Measurements from ENCODE around the gene RBM5. TPM values are rescaled to one million over a fixed set of nuclear protein-coding genes. Genes with fewer than 3 reads are reported as not detected.

The RBM5 gene
- total RNA-seq, 2 experiments from 2014 or later, result 124 to 129 TPM

DNA sequence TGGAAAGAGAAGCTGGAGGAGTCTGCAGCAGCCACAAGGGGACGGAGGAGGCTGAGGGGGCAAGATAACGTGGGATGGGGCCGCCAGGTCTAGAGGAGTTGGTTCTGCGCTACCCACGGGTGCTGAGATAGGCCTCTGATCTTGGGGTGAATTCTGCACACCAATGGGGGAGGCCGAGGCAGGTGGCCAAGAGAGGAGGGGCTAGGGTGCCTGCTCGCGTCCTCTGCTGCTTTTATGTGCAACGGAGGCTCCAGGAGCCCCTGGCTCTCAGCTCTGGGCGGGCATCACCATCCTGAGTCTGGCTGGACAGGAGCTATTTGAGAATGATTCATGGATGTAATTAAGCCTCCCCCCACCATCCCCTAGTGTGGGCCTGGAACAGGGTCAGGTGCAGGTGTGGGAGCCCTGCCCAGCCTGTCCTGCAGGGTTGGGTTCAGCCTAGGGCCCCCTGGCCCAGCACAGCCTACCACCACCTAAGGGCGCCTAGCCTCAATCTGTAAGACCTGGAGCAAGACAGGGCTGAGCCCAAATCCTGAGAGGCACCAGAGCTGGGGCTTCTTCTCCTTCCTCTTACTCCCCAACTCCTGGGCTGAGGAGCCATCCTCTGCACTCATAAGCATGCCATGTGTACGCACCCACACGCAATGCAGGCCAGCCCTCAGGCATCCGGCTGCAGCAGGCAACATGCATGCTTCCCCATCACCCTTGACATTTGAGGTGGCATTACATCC, 34.1 kb downstream of the RBM5 start:
- Mint-ChIP-seq H3K4me1 (ENCODE audit: low read depth) (no peaks in the 10 kb centered on the region), H3K36me3 (ENCODE audit: low read depth) (peaks cover 9% of the 10 kb centered on the region), H3K9me3 (no peaks in the 10 kb centered on the region), H3K27ac (no peak overlapping the region), H3K4me3 (no peak overlapping the region), H3K27me3 (ENCODE audit: low read depth) (no peaks in the 10 kb centered on the region)
- DNase-seq, result no peak
- intact Hi-C loops (cut with micrococcal nuclease), result no loop called here
- CTCF ChIA-PET, result interaction anchor here (0.6 to 3.3 kb wide), 8 partner anchors 15 to 148 kb away, joined by 3 to 13 read pairs (median 4); partner anchors contain the start of gene GNAT1

DNA sequence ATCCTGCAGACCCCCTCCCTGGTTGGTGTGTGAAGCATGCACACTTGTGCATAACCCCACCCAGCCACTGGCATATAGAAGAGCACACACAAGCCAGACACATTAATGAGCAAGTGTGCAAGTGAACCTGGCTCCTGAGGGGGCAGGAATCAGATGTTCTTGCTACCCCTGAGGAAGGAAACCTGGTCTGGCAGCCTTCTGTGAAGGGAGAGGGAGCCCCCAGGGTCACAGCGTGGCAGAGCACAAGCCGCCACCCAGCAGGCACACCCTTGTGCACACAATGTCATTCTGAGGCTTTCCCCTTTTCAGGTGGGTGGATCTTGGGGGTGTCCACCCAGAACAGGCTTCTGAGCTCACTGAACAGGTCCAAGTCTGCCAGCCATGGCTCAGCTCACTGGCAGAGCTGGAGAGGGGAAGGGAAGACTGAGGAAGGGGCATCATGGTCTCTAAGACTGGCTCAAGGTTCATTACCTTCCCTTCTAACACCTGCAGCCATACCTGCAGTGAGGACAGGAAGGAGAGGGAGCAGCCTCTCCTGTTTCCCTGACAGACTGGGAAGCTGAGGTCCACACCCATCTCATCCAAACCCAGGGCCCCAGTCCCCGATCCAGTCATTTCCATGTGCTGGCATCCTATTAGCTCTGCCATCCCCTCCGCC, 34.8 kb downstream of the RBM5 start:
- intact Hi-C loops (cut with micrococcal nuclease), result no loop called here
- no peak overlapping the region for H3K27ac Mint-ChIP-seq
- CTCF ChIA-PET, result interaction anchor here (1.5 to 3.3 kb wide), 3 partner anchors 15 to 68 kb away, joined by 4 to 13 read pairs (median 10); partner anchors contain the start of gene GNAT1

DNA sequence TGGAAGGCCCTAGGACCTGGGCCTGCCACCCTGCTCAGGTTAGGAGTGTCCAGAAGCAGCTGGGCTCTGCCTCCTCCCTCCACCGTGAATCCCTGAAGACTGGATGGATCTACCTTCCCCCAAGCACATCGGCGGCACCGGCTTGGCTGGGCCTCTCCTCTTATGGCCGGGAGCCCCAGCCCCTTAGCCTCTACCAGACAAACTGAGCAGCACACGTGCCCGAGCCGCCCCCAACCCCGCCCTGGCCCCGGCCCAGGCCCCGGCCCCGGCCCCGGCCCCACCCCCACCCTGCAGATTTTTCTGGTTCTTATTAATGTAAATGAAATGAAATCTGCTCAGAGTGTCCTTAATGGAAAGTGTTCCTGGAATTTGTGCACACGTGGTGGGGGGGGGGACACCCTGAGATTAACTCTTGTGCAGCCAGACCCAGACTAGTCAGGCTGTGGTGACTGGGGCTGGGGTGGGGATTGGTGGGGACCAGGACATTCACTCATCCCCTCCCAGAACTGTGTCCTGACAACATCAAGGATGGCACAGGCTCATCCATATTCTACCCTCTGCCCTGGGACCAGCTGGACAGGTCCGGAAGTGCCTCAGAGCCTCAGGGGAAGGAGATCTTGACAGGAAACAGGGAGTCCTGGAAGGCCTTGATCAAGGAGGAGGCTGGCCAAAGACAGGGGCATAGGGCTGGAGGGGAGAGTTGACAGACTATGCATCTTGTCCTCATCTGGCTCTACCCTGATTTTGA, 35.5 kb downstream of the RBM5 start:
- DNase-seq, result no peak
- CTCF ChIA-PET, result no interaction called here
- H3K4me3 Mint-ChIP-seq, result no peak overlapping the region
- H3K4me1 Mint-ChIP-seq (ENCODE audit: low read depth), result no peaks in the 10 kb centered on the region
- intact Hi-C loops (cut with micrococcal nuclease), result no loop called here
- no peaks in the 10 kb centered on the region for H3K27me3 Mint-ChIP-seq (ENCODE audit: low read depth)
- no peak overlapping the region for H3K27ac Mint-ChIP-seq
- H3K9me3 Mint-ChIP-seq, result no peaks in the 10 kb centered on the region
- H3K36me3 Mint-ChIP-seq (ENCODE audit: low read depth), result no peaks in the 10 kb centered on the region

More for the DNA sequence above, 34.8 kb downstream of the RBM5 start:
- H3K36me3 Mint-ChIP-seq (ENCODE audit: low read depth), result peaks cover 4% of the 10 kb centered on the region
- no peaks in the 10 kb centered on the region for H3K27me3 Mint-ChIP-seq (ENCODE audit: low read depth)
- DNase-seq, result no peak
- H3K4me3 Mint-ChIP-seq, result no peak overlapping the region
- H3K4me1 Mint-ChIP-seq (ENCODE audit: low read depth), result no peaks in the 10 kb centered on the region
- H3K9me3 Mint-ChIP-seq, result no peaks in the 10 kb centered on the region

DNA sequence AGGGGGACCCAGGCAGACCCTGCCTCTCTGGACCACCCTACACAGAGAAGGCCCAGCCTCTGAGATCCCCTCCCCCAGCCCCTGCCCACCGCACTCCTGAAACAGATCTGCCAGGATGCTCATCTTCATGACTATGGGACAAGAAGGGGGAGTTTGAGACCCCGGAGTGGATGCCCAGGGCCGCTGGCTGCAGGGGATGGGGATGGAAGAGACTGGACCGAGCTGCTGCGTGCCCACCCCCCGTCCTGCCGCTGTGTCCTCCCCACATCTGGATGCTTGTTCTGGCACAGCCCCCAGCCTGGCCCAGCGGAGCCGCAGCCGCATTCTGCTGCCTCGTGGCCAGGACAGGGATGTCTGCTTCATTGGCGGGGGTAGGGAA, 36.1 kb downstream of the RBM5 start:
- Mint-ChIP-seq H3K4me3 (no peak overlapping the region), H3K36me3 (ENCODE audit: low read depth) (no peaks in the 10 kb centered on the region), H3K4me1 (ENCODE audit: low read depth) (no peaks in the 10 kb centered on the region), H3K9me3 (no peaks in the 10 kb centered on the region), H3K27ac (no peak overlapping the region), H3K27me3 (ENCODE audit: low read depth) (no peaks in the 10 kb centered on the region)
- intact Hi-C loops (cut with micrococcal nuclease), result no loop called here
- no peak for DNase-seq
- CTCF ChIA-PET, result interaction anchor here (0.6 kb wide), 1 partner anchor 949 kb away, joined by 3 read pairs; no protein-coding TSS in a partner anchor

DNA sequence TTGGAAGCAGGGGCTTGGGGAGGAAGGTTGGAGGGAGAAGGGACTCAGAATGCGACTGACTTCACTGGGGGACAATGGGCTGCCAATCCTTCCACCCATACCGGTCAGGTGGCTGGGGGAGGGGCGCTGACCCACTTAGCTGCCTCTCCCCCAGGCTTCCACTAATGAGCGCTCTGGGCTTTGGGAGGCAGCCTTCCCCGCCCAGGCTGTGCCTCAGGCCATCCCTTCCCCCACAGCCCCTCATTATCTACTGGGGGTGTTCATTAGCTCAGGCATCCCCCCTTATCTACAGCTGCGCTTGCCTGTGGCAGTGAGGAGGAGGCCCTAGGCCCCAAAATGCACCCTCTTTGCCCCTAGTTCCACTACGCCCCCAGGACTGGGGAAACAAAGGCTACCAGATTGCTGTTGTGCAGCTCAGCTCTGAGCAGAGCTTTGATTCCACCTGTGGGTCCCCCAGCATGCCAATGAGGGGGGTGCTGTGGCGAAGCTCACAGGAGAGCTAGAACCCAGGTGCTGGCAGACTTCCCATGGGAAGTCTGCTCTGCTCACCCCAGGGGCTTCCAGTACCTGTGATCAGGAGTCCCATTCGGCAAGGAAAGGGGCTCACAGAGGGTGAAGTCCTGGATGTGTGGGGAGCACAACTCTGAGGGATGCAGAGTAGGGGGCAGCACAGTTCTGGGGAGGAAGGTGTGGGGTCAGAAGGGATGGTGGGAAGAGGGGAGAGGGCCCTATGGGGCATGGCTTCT, 37.0 kb downstream of the RBM5 start:
- H3K4me3 Mint-ChIP-seq, result no peak overlapping the region
- no peaks in the 10 kb centered on the region for H3K36me3 Mint-ChIP-seq (ENCODE audit: low read depth)
- no peaks in the 10 kb centered on the region for H3K4me1 Mint-ChIP-seq (ENCODE audit: low read depth)
- DNase-seq, result no peak
- CTCF ChIA-PET, result interaction anchor here (0.6 kb wide), 1 partner anchor 950 kb away, joined by 3 read pairs; no protein-coding TSS in a partner anchor
- H3K27me3 Mint-ChIP-seq (ENCODE audit: low read depth), result no peaks in the 10 kb centered on the region
- H3K9me3 Mint-ChIP-seq, result no peaks in the 10 kb centered on the region
- intact Hi-C loops (cut with micrococcal nuclease), result no loop called here
- H3K27ac Mint-ChIP-seq, result no peak overlapping the region

DNA sequence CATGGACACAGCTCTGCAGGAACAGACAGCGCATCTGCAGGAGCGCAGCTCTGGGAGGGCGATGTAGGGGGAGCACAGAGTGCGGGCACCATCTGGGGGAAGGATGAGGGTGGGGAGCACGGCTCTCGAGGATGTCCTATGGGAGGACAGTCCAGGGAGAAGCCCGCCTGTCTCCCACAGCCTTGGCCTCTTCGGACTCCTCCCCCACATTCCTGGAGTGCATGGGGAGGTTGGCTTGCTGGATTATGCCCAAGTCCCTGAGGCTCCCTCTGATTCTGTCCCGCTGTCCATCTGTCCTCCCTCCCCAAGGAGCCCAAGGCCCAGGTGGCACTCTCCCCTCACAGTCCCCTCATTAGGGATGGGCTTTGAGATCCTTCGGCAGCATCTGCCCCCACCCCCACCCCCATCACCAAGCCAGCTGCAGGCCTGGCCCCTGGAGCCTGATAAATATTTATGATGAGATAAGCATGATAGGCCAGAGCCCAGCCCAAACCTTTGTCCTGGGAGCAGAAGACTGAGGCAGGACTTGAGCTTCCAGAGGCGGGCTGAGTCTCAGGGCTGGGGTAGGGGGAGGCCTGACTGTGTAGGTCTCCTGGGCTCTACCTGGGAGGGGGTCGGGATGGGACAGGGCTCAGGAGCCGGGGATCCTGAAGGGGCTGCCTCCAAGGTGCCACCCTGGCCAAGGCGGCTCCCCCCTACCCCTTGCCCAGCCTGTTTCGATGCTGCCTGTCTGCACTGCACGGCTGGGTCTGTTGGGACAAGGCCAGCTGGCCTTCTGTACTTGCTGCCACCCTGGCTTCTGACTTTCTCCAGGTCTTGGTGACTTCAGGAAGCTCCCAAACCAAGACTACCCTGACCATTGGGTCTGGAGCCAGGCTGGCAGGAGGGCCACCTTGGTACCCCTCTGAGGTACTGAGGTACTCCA, 37.8 kb downstream of the RBM5 start:
- intact Hi-C loops (cut with micrococcal nuclease), result no loop called here
- H3K4me1 Mint-ChIP-seq (ENCODE audit: low read depth), result no peaks in the 10 kb centered on the region
- H3K36me3 Mint-ChIP-seq (ENCODE audit: low read depth), result no peaks in the 10 kb centered on the region
- CTCF ChIA-PET, result no interaction called here
- H3K4me3 Mint-ChIP-seq, result no peak overlapping the region
- no peaks in the 10 kb centered on the region for H3K27me3 Mint-ChIP-seq (ENCODE audit: low read depth)
- H3K27ac Mint-ChIP-seq, result no peak overlapping the region
- DNase-seq, result no peak
- no peaks in the 10 kb centered on the region for H3K9me3 Mint-ChIP-seq

DNA sequence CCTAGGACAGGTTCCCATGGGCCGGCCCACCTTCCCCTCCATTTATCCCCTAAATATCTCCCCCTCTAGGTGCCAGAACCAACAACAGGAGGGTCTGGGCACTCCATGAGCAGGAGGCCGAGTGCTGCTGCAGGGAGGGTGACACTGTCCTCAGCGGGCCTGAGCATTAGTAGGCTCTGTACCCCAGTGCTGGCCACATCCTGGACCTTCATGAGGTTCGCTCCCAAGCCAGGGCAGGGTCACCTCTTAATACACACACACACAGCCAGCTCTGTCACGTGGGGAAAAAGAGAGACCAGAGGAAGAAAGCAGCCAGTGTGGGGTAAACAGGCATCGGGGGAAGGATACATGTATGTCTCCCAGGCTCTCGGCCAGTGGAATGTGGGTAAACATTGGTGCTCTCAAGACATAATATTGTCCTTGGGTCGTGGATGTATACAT, 38.6 kb downstream of the RBM5 start:
- Mint-ChIP-seq H3K36me3 (ENCODE audit: low read depth) (no peaks in the 10 kb centered on the region), H3K4me3 (no peak overlapping the region), H3K27me3 (ENCODE audit: low read depth) (no peaks in the 10 kb centered on the region), H3K9me3 (no peaks in the 10 kb centered on the region), H3K27ac (no peak overlapping the region), H3K4me1 (ENCODE audit: low read depth) (no peaks in the 10 kb centered on the region)
- CTCF ChIA-PET, result no interaction called here
- intact Hi-C loops (cut with micrococcal nuclease), result no loop called here
- DNase-seq, result no peak

DNA sequence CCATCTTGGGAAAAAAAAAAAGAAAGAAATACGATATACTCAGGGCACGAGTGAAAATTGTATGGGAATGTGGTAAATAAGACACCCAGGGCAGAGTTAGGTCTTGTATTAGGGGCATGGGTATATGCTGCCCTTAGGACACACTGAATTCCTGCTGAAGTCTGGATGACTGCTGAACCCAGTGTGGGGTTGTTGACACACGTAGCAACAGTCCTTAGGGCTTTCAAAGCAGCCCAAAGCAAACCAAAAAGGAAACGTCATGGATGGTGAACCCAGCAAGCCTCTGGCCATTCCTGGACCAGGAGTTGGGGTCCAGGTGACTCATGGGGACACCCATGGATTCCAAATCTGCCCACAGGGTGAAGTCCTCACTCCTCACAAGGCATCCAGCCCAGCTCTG, 39.3 kb downstream of the RBM5 start:
- no peak overlapping the region for H3K27ac Mint-ChIP-seq
- intact Hi-C loops (cut with micrococcal nuclease), result no loop called here
- no peaks in the 10 kb centered on the region for H3K36me3 Mint-ChIP-seq (ENCODE audit: low read depth)
- no peak for DNase-seq
- H3K9me3 Mint-ChIP-seq, result no peaks in the 10 kb centered on the region
- H3K4me3 Mint-ChIP-seq, result no peak overlapping the region
- H3K4me1 Mint-ChIP-seq (ENCODE audit: low read depth), result no peaks in the 10 kb centered on the region
- no peaks in the 10 kb centered on the region for H3K27me3 Mint-ChIP-seq (ENCODE audit: low read depth)
- CTCF ChIA-PET, result no interaction called here

DNA sequence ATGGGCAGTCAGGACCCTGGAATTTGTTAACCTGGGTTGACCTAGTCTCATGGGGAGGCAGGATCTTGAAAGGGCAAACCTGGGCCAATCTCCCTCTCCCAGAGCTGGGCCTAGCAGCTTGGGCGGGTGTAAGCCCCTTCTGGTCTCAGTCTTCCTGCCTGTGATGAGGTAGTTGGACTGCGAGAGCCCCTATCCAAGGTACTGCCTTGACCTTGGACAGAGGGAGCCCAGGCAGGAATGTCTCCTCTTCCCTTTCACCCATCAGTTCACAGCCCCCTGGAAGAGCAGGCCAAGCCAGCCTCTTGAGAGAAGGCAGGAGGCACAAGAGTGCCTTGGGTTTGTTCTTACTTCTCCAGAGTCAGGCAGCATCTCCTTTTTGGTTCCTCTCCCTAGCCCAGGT, 41.7 kb downstream of the RBM5 start:
- Mint-ChIP-seq H3K27me3 (ENCODE audit: low read depth) (no peaks in the 10 kb centered on the region), H3K4me1 (ENCODE audit: low read depth) (no peaks in the 10 kb centered on the region), H3K27ac (no peak overlapping the region), H3K9me3 (no peaks in the 10 kb centered on the region), H3K4me3 (no peak overlapping the region), H3K36me3 (ENCODE audit: low read depth) (no peaks in the 10 kb centered on the region)
- intact Hi-C loops (cut with micrococcal nuclease), result no loop called here
- CTCF ChIA-PET, result interaction anchor here (0.6 to 1.1 kb wide), 4 partner anchors 62 to 216 kb away, joined by 3 to 4 read pairs (median 4); no protein-coding TSS in a partner anchor
- no peak for DNase-seq

DNA sequence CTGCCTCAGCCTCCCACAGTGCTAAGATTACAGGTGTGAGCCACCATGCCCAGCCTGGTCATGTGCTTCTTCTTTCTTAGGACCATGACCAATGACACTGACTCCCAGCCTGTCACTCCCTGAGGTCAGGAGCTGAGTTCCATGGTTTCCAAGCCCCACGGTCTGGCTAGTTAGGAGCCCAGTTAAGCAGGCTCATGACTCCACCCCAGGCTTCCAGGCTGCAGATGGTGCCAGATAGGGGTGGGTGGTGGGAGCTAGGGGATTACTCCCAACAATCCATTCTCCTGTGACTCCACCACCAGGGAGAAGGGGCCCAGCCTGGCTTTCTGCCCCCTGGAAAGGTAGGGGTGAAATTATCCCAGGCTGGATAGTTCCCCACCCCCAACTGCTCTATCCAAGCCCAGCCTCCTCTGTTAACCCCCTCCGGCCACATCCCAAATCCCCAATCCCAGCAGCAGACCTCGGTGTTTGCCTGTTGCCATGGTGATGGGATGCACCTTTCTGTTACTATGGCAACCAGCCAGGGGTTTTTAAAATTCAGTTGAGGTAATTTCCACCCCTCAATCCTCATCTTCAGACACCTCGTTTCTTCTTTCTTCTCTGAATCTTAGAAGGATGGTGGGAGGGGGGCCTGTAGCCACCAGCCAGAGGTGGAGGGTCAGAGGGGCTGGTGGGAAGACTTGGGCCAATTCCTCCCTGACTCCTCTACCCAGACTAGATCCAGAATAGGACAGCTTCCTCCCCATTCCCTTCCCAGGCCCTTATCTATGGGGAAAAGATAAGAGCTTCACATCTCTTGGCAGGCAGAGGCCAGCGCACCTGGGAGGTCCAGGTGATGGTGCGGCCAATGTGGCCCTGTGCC, 43.9 kb downstream of the RBM5 start:
- CTCF ChIA-PET, result interaction anchor here (0.7 kb wide), 1 partner anchor 141 kb away, joined by 3 read pairs; no protein-coding TSS in a partner anchor
- Mint-ChIP-seq H3K27ac (no peak overlapping the region), H3K4me3 (no peak overlapping the region), H3K36me3 (ENCODE audit: low read depth) (no peaks in the 10 kb centered on the region), H3K27me3 (ENCODE audit: low read depth) (no peaks in the 10 kb centered on the region), H3K4me1 (ENCODE audit: low read depth) (no peaks in the 10 kb centered on the region), H3K9me3 (no peaks in the 10 kb centered on the region)
- no peak for DNase-seq
- intact Hi-C loops (cut with micrococcal nuclease), result no loop called here

DNA sequence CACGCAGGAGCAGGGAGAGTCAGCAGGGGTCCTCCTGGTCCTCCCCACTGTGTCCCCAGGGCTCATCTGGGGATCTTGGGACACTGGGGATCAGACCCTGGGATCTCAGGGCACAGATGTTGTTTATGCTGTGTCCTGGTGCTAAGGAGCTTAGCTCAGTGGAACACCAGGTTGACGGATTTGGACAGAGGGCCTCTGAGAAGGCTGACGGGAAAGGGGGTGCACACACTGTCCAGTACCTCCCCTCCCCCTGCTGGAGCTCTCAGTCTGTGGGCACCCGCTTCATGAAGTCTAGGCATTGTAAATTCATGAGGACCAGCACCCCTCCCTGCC, 44.5 kb downstream of the RBM5 start:
- Mint-ChIP-seq H3K36me3 (ENCODE audit: low read depth) (no peaks in the 10 kb centered on the region), H3K4me1 (ENCODE audit: low read depth) (peaks cover 2% of the 10 kb centered on the region), H3K4me3 (no peak overlapping the region), H3K27ac (no peak overlapping the region), H3K27me3 (ENCODE audit: low read depth) (no peaks in the 10 kb centered on the region), H3K9me3 (no peaks in the 10 kb centered on the region)
- intact Hi-C loops (cut with micrococcal nuclease), result no loop called here
- CTCF ChIA-PET, result interaction anchor here (0.7 to 1.8 kb wide), 2 partner anchors 12 to 140 kb away, joined by 3 to 10 read pairs; no protein-coding TSS in a partner anchor
- no peak for DNase-seq
